ENCODE measurements around the gene OR51L1. TPM values are rescaled to one million over a fixed set of nuclear protein-coding genes. Genes with fewer than 3 reads are reported as not detected.

Gene OR51L1
- total and polyA plus RNA-seq, 7 donors = not detected

- intact Hi-C loops (cut with DNase I) = no loop called here
- Histone ChIP-seq H3K27me3 (no peaks in the 10 kb centered on the region), H3K27ac (no peak overlapping the region), H3K4me3 (no peak overlapping the region), H3K9me3 (no peaks in the 10 kb centered on the region), H3K36me3 (no peaks in the 10 kb centered on the region), H3K4me1 (no peaks in the 10 kb centered on the region)
- DNase-seq = no peak
- WGBS, 2 donors = 53 to 75% methylated on average over 3 of the region's 3 CpGs
- TF ChIP-seq POLR2A (IDR thresholded peaks at IDR 0.05) (no peak), EP300 (IDR thresholded peaks at IDR 0.05) (no peak), POLR2AphosphoS5 (IDR thresholded peaks at IDR 0.05) (no peak), CTCF (IDR thresholded peaks at IDR 0.05) (no peak)
Measured at GRCh38 chr11:5042091-5042490, 47.4 kb downstream of the OR51L1 start.

GRCh38 chr11:5043380-5043779, 48.7 kb downstream of the OR51L1 start:
- no peaks in the 10 kb centered on the region for H3K4me1 ChIP-seq
- 59 to 64% methylated on average over 2 of the region's 2 CpGs for WGBS, 2 donors
- H3K27ac ChIP-seq = no peak overlapping the region

GRCh38 chr11:5046226-5046625, 51.6 kb downstream of the OR51L1 start, which contains the start of gene OR52J3:
OR52J3 (plus strand) TSS chr11:5046526; CDS start chr11:5046526, 0 bp downstream.
- intact Hi-C loops (cut with DNase I) = no loop called here

More at GRCh38 chr11:5043380-5043779, 48.7 kb downstream of the OR51L1 start:
- Histone ChIP-seq H3K9me3 (no peaks in the 10 kb centered on the region), H3K27me3 (no peaks in the 10 kb centered on the region), H3K4me3 (no peak overlapping the region), H3K36me3 (no peaks in the 10 kb centered on the region)
- TF ChIP-seq POLR2A (IDR thresholded peaks at IDR 0.05) (no peak), CTCF (IDR thresholded peaks at IDR 0.05) (no peak), POLR2AphosphoS5 (IDR thresholded peaks at IDR 0.05) (no peak), EP300 (IDR thresholded peaks at IDR 0.05) (no peak)
- DNase-seq = no peak
- intact Hi-C loops (cut with DNase I) = no loop called here

GRCh38 chr11:5046754-5047330, 52.2 kb downstream of the OR51L1 start:
- Histone ChIP-seq H3K9me3 (no peaks in the 10 kb centered on the region), H3K4me3 (no peak overlapping the region), H3K36me3 (no peaks in the 10 kb centered on the region), H3K27me3 (no peaks in the 10 kb centered on the region), H3K27ac (no peak overlapping the region), H3K4me1 (no peaks in the 10 kb centered on the region)
- TF ChIP-seq EP300 (IDR thresholded peaks at IDR 0.05) = no peak
- no peak for TF ChIP-seq POLR2A (IDR thresholded peaks at IDR 0.05)
- no peak for TF ChIP-seq POLR2AphosphoS5 (IDR thresholded peaks at IDR 0.05)
- TF ChIP-seq CTCF (IDR thresholded peaks at IDR 0.05) = no peak
- WGBS, 2 donors = 78 to 89% methylated on average over 15 of the region's 15 CpGs
- DNase-seq = no peak
- intact Hi-C loops (cut with DNase I) = no loop called here

More at GRCh38 chr11:5046226-5046625, 51.6 kb downstream of the OR51L1 start, which contains the start of gene OR52J3:
- no peaks in the 10 kb centered on the region for H3K36me3 ChIP-seq
- WGBS, 2 donors = 67 to 85% methylated on average over 1 of the region's 1 CpG
- no peak for DNase-seq
- H3K4me3 ChIP-seq = no peak within 1 kb of the TSS
- H3K4me1 ChIP-seq = no peaks in the 10 kb centered on the region
- H3K27ac ChIP-seq = no peak within 1 kb of the TSS
- no peaks in the 10 kb centered on the region for H3K9me3 ChIP-seq
- no peaks in the 10 kb centered on the region for H3K27me3 ChIP-seq
- TF ChIP-seq POLR2A (IDR thresholded peaks at IDR 0.05) (no peak), EP300 (IDR thresholded peaks at IDR 0.05) (no peak), CTCF (IDR thresholded peaks at IDR 0.05) (no peak), POLR2AphosphoS5 (IDR thresholded peaks at IDR 0.05) (no peak)

Other genes starting within 250 kb of the OR51L1 start
- not detected for gene OR51F1, start 224.9 kb upstream of the OR51L1 start, total RNA-seq
- not detected for gene OR51F1, start 224.9 kb upstream of the OR51L1 start, polyA plus RNA-seq
- gene OR52R1, start 190.5 kb upstream of the OR51L1 start, total RNA-seq = not detected
- gene OR52R1, start 190.5 kb upstream of the OR51L1 start, polyA plus RNA-seq = not detected
- not detected for gene OR51F2, start 173.5 kb upstream of the OR51L1 start, total RNA-seq
- not detected for gene OR51F2, start 173.5 kb upstream of the OR51L1 start, polyA plus RNA-seq
- not detected for gene OR51S1, start 145.6 kb upstream of the OR51L1 start, total RNA-seq
- gene OR51S1, start 145.6 kb upstream of the OR51L1 start, polyA plus RNA-seq = not detected
- not detected for gene OR51T1, start 113.0 kb upstream of the OR51L1 start, total RNA-seq
- not detected for gene OR51T1, start 113.0 kb upstream of the OR51L1 start, polyA plus RNA-seq
- gene OR51A7, start 91.1 kb upstream of the OR51L1 start, total RNA-seq = not detected
- not detected for gene OR51A7, start 91.1 kb upstream of the OR51L1 start, polyA plus RNA-seq
- not detected for gene OR51G2, start 75.5 kb upstream of the OR51L1 start, total RNA-seq
- gene OR51G2, start 75.5 kb upstream of the OR51L1 start, polyA plus RNA-seq = not detected
- not detected for gene OR51G1, start 70.5 kb upstream of the OR51L1 start, total RNA-seq
- not detected for gene OR51G1, start 70.5 kb upstream of the OR51L1 start, polyA plus RNA-seq
- not detected for gene OR51A4, start 47.2 kb upstream of the OR51L1 start, total RNA-seq
- not detected for gene OR51A4, start 47.2 kb upstream of the OR51L1 start, polyA plus RNA-seq
- gene OR51A2, start 39.1 kb upstream of the OR51L1 start, total RNA-seq = not detected
- gene OR51A2, start 39.1 kb upstream of the OR51L1 start, polyA plus RNA-seq = not detected
- gene OR52J3, start 51.7 kb downstream of the OR51L1 start, total RNA-seq = not detected
- not detected for gene OR52J3, start 51.7 kb downstream of the OR51L1 start, polyA plus RNA-seq
- not detected for gene OR52E2, start 64.8 kb downstream of the OR51L1 start, total RNA-seq
- not detected for gene OR52E2, start 64.8 kb downstream of the OR51L1 start, polyA plus RNA-seq
- gene OR52E1, start 74.7 kb downstream of the OR51L1 start, total RNA-seq = not detected
- gene OR52E1, start 74.7 kb downstream of the OR51L1 start, polyA plus RNA-seq = not detected
- gene OR52A5, start 143.5 kb downstream of the OR51L1 start, total RNA-seq = not detected
- gene OR52A5, start 143.5 kb downstream of the OR51L1 start, polyA plus RNA-seq = not detected
- not detected for gene OR52A1, start 159.9 kb downstream of the OR51L1 start, total RNA-seq
- gene OR52A1, start 159.9 kb downstream of the OR51L1 start, polyA plus RNA-seq = not detected
- not detected for gene OR51V1, start 205.8 kb downstream of the OR51L1 start, total RNA-seq
- not detected for gene OR51V1, start 205.8 kb downstream of the OR51L1 start, polyA plus RNA-seq
- gene HBB, start 232.2 kb downstream of the OR51L1 start, total RNA-seq = 10 to 100 TPM in 1 of 4 donors, 1 to 10 TPM in 3; 2.5 to 57.3 (median 5.8) TPM
- 1 to 10 TPM in 2 of 3 donors, not detected in 1; 1.6 to 3.3 TPM for gene HBB, start 232.2 kb downstream of the OR51L1 start, polyA plus RNA-seq
- not detected for gene HBD, start 239.6 kb downstream of the OR51L1 start, total RNA-seq
- not detected for gene HBD, start 239.6 kb downstream of the OR51L1 start, polyA plus RNA-seq

Data from sigmoid colon (tissue), 7 donors.